HG03432 (cell line): ENCODE data around the gene TTLL6.
"Not testable (repeated sequence)": the region's sequence is repeated elsewhere in the genome, so short reads cannot be mapped to it uniquely, and the experiment has no call there.

Experiments used
- ATAC-seq: cut with Tn5 transposase; IDR thresholded peaks from one replicate; pipeline ENCODE4 v1.9.1; 2021; ENCODE audit warnings: mild to moderate bottlenecking, moderate library complexity; ENCODE audit not compliant: unreplicated experiment

Gene TTLL6

GRCh38 chr17:48816438-48816773 lies 623 bp downstream of the TTLL6 start:
- no peak for ATAC-seq

- no peak for ATAC-seq
Measured at GRCh38 chr17:48815311-48815710, 1.7 kb downstream of the TTLL6 start.

GRCh38 chr17:48814504-48814903 lies 2.5 kb downstream of the TTLL6 start:
- ATAC-seq: no peak

GRCh38 chr17:48812001-48812400 lies 5.0 kb downstream of the TTLL6 start:
- no peak for ATAC-seq

GRCh38 chr17:48809182-48809581 lies 7.8 kb downstream of the TTLL6 start:
- no peak for ATAC-seq

- ATAC-seq: no peak
Measured at GRCh38 chr17:48804936-48805411, 12.1 kb downstream of the TTLL6 start.

GRCh38 chr17:48800626-48801217 lies 16.3 kb downstream of the TTLL6 start:
- ATAC-seq: no peak

- no peak for ATAC-seq
Measured at GRCh38 chr17:48799069-48799723, 17.8 kb downstream of the TTLL6 start.

- ATAC-seq: not testable (repeated sequence)
Measured at GRCh38 chr17:48796163-48796522, 20.9 kb downstream of the TTLL6 start.

- ATAC-seq: no peak
Measured at GRCh38 chr17:48795444-48796162, 21.4 kb downstream of the TTLL6 start.

GRCh38 chr17:48792033-48792798 lies 24.8 kb downstream of the TTLL6 start:
- ATAC-seq: no peak

- ATAC-seq: no peak
Measured at GRCh38 chr17:48791128-48792032, 25.6 kb downstream of the TTLL6 start.

GRCh38 chr17:48790607-48791127 lies 26.4 kb downstream of the TTLL6 start:
- no peak for ATAC-seq

GRCh38 chr17:48787828-48788227 lies 29.2 kb downstream of the TTLL6 start:
- no peak for ATAC-seq

GRCh38 chr17:48779421-48779820 lies 37.6 kb downstream of the TTLL6 start:
- no peak for ATAC-seq

GRCh38 chr17:48776602-48777001 lies 40.4 kb downstream of the TTLL6 start:
- ATAC-seq: no peak

GRCh38 chr17:48773245-48773644 lies 43.8 kb downstream of the TTLL6 start:
- ATAC-seq: no peak

GRCh38 chr17:48770954-48771353 lies 46.1 kb downstream of the TTLL6 start:
- no peak for ATAC-seq

- no peak for ATAC-seq
Measured at GRCh38 chr17:48769009-48769675, 47.9 kb downstream of the TTLL6 start.
